Measurements from ENCODE around the gene PTPRG.

PTPRG gene

DNA sequence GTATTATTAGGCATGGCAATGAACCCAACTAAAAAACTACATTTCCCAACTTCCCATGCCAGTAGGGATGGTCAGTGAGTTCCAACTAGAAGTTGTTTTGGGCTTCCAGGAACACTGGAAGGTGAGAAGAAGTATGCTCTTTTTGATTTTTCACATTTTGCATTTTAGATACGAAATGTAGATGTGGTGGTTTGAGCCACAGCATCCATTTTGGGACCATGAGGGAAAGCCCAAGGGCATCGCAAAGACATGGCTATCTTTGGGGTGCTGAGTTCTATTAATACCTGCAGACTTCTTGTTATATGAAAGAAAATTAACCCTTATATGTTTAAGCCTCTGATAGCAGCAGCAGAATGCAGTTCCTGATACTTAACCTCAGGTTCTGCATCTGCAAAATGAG, 62.9 kb downstream of the PTPRG start:
- no peak for DNase-seq

DNA sequence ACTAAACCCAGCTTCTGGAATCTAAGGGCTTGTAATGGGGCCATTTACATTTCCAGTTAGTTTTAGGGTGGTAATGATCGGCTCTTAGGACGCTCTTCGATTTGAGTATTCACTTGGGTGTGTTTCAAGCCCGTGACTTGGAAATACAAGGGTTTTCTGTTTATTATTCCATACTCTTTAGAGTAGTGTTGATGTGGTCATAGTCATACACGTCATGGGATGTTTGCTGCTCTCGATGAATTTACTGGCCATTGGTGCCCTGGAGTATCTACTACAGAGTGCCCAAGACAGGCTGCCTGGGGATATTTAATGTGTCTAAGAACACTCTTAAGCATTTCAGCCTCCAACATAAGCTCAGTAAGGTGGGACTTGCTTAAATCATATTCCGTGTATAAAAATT, 64.1 kb downstream of the PTPRG start:
- no peak for DNase-seq

DNA sequence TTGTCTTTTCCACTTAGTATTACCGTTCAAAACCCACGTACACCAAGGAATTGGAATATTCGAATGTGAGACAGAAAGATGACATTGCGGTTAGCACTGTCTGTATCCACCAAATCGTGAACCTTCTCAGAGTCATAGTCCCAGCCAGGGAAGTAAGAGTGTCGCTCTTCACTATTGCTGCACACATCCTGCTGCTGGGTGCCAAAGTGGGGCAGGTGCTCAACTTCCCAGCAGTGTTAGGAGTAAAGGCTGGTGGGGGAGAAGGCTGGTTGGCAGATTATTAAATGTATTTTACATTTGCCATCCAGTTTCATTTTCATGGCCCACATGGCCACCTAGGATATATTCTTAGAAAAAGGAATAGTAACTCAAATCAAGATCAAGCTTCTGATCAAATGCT, 65.1 kb downstream of the PTPRG start:
- DNase-seq: no peak

DNA sequence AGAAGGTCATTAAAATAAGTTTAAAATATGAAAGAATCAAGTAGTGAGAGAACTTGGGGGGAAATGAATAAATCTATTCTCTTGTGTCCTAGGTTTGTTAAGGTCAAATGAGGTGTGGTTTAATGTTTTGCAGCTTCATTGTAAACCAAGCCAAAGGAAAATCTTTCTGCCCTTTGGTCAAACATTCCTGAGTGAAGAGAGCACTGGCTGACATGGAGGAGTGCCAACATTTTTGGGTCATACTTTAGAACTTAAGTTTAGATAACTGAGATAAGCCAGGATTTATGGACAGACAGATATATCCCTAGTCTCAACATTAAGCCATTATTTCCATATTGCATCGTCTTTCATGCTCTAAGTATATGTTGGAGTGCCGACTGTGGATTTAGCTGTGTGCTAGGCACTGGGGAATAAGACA, 66.4 kb downstream of the PTPRG start:
- DNase-seq: no peak

DNA sequence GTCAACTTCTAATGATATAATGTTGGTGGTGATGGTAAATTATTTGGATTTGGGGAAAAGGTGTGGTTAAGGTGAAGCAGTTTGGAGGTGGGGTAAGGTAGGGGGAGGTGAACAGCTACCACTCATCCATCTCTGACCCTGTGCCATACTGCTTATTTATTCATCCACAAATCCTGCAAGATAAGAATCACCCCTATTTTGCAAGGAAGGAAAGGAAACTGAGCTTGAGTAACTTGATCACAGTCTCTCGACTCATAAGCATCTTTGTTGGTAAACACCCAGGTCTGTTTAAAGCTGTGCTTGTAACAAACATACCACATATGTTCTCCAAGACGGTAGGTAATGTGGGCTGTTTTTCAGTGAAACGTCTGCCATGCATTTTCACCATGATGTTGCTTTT, 67.3 kb downstream of the PTPRG start:
- DNase-seq: no peak

DNA sequence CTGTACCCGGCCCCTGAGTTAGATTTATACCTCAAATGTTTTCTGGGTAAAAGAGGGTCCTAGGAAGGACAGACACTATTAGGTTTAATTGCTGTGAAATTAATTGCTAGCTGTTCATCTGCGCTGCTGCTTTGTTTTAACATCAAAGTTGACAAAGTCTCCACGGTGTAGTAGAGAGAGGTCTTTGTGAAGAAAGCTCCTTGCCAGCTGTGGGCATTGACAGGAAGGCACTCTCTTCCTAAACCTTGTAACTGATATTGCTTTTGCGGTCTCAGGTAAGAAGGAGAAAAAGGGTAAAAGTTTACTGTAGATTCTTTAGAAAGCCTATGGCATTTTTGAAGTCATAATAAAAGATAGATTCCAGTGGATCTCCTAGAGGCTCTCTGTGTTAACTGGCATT, 68.1 kb downstream of the PTPRG start:
- DNase-seq: no peak

DNA sequence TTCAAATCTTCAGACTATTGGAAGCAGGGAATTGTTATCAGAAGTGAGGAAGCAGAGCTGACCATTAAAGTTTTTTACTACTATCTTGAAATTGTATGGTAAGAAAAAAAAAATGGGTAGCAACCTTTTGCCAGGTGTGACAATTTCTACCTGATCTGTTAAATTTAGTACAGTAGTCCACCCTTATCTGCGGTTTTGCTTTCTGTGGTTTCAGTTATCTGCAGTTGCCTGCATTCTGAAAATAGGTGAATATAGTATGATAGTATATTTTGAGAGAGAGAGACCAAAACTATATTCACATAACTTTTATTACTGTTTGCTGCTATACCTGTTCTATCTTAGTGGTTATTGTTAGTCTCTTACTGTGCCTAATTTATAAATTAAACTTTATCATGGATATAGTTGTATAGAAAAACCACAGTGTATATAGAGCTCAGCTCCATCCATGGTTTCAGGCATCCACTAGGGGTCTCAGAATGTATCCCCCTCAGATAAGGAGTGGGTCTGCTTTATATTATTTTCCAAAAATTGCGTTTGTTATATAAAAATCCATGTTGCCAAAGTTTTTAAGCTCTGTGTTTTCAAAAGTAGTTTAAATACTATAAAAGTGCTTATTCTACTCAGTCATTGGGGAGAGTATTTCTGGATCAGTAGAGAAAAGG, 69.9 kb downstream of the PTPRG start:
- DNase-seq: no peak

DNA sequence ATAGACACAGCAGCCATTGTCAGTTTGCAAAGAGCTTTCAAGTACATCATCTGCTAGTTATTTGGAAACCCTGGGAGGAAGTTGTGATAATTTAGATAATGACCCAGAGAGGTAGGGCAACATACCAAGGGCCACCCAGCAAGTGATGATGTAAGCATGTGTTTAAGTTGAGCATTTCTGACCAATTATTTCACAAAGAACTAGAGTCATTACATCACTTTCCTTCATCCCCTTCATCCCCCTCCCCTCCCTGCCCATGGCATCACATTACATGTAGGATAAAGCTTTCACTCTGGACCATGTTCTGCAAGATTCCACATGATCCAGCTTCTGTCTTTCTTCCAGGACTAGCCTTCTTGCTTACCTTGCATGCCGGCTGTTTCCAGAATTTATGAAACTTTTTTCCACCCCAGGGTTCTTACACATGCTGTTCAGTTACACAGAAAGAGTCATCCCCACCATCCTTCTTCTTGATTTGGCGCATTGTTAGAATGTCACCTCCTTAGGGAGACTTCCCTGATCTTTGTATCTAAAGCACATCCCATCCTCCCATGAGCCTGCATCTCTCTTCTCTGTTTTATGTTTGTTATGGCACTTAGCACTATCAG, 71.3 kb downstream of the PTPRG start:
- no peak for DNase-seq

DNA sequence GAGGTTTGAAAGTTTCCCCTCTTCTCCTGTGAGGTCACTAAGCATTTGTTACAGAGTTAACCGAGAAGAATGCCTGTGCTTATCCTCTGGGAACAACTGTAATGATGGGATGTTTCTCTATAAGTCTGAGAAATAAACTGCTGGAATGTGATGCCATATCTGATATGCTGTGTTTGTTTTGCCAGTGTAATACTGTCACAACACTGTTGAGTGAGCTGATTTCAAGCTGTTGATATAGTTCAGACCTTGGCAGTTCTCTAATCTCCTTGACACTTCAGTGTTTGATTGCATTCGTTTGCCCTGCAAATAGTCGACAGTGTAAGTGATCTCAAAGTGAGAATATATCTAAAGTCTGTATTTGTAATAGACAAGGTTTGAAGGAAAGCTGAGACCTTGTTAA, 73.3 kb downstream of the PTPRG start:
- DNase-seq: no peak

DNA sequence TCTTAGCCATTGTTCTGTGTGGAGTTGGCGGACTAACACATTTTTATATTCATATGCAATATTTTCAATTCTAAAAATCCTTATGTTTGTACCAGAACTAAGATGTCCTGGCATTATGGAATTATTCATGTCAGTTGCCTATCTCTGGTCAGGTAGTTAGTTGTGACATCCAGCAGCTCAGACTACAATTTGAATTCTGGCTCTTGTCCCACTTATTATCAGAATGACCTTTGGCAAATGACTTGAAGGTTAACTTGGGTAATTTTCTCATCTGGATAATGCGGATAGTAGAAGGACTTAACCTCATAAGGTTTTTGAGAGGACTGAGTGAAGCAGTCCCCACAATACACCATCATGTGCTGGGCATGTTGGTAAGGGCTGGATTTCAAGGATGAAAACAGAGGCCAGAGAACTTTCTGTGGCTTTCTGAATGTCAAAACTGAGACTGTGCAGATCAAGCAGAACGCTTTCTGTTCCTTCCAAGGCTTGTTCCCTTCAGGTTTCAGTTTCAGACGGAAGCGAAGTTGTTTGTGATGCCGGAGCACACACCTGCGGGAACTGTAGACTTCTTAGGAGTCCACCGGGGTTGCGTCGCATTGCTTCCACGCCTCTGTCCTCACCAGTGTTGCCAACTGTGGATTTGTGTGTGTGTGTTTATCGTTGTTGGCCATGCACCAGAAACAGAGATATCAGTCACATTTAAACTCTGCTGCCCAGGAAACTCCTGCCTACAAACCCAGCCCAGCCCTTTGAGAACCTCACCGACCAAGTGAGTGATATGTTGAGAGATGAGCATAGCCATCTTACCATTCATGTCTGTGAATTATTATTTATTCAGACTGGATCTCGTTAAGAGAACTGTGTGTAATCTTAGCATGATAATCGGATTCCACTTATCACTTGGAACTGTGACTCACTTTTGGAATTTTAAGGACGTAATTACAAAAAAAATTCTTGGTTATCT, 76.0 kb downstream of the PTPRG start:
- no peak for DNase-seq

DNA sequence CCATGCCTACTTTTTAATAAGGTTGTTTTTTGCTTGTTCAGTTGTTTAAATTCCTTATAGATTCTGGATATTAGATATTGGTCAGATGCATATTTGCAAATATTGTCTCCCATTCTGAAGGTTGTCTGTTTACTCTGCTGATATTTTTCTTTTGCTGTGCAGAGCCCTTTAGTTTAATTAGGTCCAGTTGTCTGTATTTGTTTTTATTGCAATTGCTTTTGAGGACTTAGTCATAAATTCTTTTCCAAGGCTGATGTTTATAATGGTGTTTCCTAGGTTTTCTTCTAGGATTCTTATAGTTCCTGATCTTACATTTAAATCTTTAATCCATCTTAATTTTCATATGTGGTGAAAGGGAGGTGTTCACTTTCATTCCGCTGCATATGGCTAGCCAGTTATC, 77.4 kb downstream of the PTPRG start:
- no peak for DNase-seq

DNA sequence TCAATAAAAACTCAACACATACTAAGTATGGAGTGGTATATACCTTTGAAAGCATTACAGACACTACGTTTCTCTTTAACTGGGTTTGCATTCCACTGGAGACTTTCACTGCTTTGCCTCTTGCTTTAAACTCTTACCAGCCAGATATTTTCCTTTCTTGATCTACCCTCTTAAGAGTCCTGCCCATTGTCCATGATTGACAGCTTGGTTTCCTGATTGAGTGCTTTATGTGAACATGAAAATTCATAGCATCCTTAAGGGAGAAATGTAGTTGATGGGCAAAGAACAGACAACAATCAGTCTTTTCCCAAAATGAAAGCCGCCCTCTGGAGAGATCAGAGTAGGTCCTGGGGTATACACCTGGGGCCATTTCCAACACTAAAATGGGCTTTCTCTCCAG, 78.6 kb downstream of the PTPRG start:
- no peak for DNase-seq

DNA sequence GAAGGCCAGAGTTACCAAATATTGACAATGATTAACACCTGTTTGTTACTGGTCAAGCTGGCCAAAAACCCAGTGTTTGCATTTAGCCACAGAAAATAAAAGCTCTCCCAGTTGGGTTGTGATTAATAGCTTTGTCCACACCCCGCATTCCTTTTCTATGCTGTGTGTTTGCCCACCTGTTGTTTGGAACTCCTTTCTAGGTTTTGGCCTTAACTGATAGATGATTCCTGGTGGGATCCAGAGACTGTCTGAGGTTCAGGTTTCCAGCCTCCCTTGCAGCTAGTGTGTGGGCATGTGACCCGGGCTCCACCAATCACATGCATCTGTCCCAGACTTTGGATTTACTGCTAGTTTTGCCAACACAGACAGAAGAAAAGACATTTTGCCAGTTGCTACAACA, 83.8 kb downstream of the PTPRG start:
- no peak for DNase-seq

DNA sequence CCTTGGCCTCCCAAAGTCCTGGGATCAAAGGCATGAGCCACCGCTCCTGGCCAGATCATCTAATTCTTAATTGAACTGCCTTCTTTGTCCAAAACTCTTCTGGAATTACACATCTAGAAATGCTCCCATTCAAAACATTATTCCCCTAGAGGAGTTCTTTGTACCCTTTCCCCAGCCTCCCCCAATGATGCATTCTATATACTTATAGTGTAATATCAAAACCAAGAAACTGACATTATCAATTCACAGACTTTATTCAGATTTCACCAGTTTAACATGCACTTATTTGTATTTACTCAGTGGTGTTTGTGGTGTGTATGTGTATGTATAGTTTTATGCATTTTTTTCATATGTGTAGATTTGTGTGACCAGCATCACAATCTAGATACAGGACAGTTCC, 85.0 kb downstream of the PTPRG start:
- no peak for DNase-seq

DNA sequence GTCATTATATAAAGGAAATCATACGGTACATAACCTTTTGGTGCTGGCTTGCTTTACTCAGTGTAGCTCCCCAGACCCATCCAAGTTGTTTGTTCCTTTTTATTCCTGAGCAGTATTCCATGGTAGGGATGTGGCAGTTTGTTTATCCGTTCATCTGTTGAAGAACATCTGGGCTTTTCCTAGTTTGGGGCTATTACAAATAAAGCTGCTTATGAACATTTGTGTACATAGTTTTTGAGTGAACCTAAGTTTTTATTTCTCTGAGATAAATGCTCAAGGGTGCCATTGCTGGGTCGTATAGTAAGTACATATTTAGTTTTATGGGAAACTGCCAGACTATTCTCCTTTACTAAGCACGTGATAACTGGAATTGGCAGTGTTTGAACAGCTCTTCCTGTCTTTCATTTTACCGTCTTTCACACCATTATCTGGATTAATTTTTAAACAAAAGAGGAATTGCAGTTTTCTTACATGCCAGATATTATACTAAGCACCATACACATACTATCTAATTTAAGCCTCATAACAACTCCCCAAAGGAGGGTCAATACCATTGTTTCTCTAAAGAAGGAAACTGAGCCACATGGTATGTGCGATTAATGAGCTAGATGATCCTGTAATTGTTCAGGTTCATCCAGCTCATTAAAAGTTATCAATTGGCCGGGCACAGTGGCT, 85.6 kb downstream of the PTPRG start:
- DNase-seq: no peak

DNA sequence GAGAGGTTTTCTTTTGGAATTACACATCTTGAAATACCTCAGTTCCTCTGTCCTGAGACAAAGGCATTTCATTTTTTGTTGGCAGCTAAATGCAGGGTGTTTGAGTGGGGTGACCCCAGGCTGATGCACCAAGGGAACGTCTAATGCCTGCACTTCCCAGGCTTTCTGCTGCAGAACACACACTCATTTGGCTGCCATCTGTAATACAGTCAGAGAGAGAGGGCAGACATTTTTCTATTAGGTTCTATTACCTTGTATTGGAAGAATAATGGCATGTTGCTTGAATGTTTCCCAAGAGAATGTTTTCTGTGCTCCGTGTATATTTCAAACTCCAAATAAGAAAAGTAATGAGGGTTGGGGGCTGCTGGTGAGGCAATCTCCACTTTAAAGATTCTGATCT, 87.1 kb downstream of the PTPRG start:
- DNase-seq: no peak

DNA sequence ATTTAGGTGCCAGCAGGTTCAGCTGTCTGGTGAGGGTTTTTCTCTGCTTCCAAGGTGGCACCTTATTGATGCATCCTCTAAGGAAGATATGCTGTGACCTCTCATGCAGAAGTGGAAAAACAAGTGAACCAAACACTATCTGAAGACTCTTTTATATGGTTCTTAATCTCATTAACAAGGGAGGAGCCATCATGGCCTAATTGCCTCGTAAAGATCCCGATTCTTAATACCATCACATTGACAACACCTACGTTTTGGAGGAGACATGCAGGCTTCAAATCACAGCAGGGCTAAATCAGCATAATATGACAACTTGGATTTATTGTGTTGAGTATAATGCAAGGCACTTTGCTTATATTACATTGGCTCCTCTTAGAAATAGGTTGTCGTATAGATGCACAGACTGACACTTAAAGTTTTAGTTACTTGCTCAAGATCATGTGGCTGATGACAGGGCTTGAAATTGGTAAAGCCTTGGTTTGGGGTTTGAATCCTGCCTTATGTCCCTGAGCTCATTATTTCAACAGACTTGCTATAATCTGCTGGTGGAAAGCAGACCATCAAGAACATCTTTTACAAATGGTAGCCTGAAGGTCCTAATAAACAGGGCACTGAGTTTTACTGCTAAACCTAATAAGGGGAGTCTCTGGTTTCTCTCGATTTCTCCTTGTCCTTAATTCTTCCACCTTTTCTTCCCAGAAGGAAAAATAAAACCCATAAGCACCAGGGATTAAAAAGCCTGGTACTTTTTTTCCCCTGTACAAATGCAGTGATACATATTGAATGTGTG, 88.2 kb downstream of the PTPRG start:
- DNase-seq: no peak

DNA sequence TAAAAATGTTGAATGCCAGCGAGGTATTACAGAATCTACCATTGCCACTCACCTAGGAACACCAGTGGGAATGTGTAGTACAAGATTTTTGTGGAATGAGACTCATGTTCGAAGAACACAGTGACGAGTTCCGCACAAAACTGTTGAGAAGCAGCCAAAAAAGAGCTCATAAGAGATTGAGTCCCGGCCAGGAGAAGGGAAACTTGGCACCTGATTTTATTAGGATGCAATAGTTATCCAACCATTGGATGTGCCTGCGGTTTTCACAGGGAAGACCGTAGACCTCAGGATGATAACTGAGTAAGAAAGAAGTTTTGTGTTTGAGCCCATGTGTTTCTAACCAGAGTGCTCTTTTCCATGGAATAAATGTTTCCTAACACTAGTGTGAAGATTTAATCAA, 88.9 kb downstream of the PTPRG start:
- no peak for DNase-seq

DNA sequence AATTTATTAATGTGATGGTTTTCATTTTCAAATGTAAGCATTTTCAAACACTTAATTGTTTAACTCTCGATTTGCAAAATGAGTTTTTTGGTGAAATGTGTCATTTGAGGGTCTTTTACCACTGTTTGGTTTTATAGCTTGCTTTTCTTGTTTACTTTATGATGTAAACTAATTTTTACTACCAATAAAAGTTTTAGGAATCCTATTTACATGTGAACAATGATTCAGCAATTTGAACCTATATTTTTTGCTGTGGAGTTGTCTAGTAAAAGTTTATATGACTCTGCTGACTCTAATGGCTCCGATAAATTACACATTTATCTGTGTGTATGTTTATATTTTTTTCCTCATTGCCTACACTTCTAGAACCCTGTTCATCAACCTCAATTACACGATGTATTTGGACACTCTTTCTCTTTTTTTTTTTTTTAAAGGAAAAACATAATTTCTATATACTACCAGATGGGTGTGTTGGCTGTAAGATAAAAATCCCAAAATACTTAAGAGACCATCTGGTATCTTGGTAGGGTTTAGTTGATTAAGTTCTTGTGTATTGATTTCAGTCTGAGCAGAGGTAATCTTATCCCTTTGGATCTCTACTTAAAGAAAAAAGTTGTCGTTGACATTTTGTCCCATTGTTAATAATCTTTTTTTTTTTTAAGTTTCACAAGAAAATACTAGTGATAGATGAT, 89.5 kb downstream of the PTPRG start:
- DNase-seq: no peak

DNA sequence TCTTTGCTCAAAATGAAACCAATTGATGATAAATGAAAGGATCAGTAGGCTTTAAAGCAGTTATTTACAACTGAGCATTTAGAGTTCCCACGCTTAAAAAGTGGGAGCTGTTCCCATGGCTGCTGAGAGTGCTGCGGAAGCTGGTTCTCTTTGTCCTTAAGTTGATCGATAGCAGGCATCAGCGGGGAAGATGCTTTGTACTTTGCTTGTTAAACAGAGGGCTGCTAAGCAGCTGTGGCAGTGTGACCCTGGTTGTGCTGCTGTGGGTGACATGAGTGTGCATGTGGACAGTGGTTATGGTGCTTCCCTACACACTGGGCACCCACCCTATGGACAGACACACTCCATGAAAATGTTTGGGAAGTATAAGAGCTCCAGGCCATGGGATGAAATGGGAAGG, 96.3 kb downstream of the PTPRG start:
- no peak for DNase-seq

DNA sequence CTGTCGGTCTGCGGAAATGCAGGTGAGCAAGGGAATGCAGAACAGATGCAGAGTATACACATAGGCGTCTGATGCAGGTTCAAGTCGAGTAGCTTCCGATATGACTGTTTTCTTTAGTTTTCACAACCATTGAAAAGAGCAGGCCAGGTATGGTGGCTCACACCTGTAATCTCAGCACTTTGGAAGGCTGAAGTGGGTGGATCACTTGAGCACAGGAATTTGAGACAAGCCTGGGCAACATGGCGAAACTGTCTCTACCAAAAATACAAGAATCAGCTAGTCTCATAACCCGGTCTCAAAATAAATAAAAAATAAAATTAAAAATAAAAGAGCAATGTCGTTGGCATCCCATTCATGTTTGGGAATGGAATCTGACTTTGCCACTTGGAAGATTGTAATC, 101.5 kb downstream of the PTPRG start:
- no peak for DNase-seq

All from activated CD4-positive, CD25-positive, alpha-beta regulatory T cell (primary cell).